Measurements from ENCODE around the gene S100A6. TPM values are rescaled to one million over a fixed set of nuclear protein-coding genes. Genes with fewer than 3 reads are reported as not detected.

The S100A6 gene
- total RNA-seq, 1 donor from 2014 or later, result 754 TPM

DNA sequence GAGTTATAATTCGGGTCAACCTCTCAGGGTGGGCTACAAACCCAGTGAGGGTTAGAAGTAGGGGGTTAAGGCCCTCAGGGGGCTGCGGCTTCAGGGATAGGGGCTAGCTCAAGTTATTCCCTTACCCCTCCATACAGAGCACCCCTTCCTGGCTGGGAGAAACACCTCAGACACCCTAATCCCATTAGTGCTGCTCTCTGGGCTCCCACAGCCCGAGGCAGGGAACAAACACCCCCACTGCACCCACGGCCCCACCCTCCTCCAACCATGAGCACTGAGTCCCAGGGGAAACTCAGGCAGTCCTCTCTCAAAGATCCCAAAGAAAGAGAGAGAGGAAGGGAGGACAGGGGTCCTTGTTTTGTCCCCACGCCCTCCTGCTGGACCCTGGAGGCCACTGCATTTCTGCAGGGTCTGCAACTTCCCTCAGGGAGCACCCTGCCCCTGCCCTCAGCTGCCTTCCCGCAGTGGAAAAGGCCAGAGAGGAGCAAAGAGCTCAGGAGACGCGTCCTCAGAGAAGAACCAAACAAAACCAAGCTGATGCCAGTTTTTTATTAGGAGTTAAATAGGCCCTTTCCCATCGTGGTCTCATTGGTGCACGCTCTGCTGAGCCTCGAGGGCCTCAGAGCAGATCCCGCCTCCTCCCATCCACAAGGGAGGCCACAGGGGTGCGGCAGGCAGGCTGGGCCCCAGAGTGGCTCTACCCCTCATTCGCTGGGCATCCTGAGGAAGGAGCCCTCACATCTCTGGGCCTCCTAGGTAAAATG, 11.2 kb upstream of the S100A6 start:
- TF ChIP-seq, protein P1, sequence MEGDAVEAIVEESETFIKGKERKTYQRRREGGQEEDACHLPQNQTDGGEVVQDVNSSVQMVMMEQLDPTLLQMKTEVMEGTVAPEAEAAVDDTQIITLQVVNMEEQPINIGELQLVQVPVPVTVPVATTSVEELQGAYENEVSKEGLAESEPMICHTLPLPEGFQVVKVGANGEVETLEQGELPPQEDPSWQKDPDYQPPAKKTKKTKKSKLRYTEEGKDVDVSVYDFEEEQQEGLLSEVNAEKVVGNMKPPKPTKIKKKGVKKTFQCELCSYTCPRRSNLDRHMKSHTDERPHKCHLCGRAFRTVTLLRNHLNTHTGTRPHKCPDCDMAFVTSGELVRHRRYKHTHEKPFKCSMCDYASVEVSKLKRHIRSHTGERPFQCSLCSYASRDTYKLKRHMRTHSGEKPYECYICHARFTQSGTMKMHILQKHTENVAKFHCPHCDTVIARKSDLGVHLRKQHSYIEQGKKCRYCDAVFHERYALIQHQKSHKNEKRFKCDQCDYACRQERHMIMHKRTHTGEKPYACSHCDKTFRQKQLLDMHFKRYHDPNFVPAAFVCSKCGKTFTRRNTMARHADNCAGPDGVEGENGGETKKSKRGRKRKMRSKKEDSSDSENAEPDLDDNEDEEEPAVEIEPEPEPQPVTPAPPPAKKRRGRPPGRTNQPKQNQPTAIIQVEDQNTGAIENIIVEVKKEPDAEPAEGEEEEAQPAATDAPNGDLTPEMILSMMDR (IDR thresholded peaks at IDR 0.05; ENCODE audit: insufficient read depth, low read length, poor library complexity, severe bottlenecking), result no peak
- no peak overlapping the region for H3K4me3 ChIP-seq (ENCODE audit: low read depth, low read length)
- no peaks in the 10 kb centered on the region for H3K36me3 ChIP-seq (ENCODE audit: control insufficient read depth, insufficient read depth, low read length)
- H3K27me3 ChIP-seq (ENCODE audit: control insufficient read depth, insufficient read depth, low read length), result no peaks in the 10 kb centered on the region
- DNase-seq (ENCODE audit: low read depth), result no peak

DNA sequence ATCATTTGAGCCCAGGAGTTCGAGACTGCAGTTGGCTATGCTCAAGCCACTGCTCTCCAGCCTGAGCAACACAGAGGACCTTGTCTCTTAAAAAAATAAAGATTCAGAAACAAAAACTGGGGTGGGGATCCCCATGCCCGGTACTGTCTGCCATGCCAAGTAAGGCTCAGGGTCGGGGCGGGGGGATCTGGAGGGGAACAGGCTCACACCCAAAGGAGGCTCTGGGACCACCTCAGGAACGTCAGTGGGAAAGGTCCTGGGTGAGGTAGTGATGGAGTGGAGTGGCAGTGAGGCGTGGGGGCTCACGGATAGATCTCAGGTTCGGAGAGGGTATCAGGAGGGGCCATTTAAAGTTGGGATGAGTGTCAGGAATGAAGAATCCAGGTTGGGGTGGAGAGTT, 10.6 kb upstream of the S100A6 start:
- TF ChIP-seq, protein P1 (IDR thresholded peaks at IDR 0.05; ENCODE audit: insufficient read depth, low read length, poor library complexity, severe bottlenecking), result no peak
- Histone ChIP-seq H3K36me3 (ENCODE audit: control insufficient read depth, insufficient read depth, low read length) (no peaks in the 10 kb centered on the region), H3K27me3 (ENCODE audit: control insufficient read depth, insufficient read depth, low read length) (no peaks in the 10 kb centered on the region), H3K4me3 (ENCODE audit: low read depth, low read length) (no peak overlapping the region)
- no peak for DNase-seq (ENCODE audit: low read depth)

GRCh38 chr1:153545067-153546055, 9.6 kb upstream of the S100A6 start, which contains the start of gene S100A4:
TSS of gene S100A4 (minus strand) at chr1:153545806. CDS start at chr1:153544794, 1,012 bp downstream.
- peak; percentile 79 for DNase-seq (ENCODE audit: low read depth)
- H3K4me3 ChIP-seq (ENCODE audit: low read depth, low read length), result no peak within 1 kb of the TSS
- TF ChIP-seq, protein P1 (IDR thresholded peaks at IDR 0.05; ENCODE audit: insufficient read depth, low read length, poor library complexity, severe bottlenecking), result no peak
- no peaks in the 10 kb centered on the region for H3K27me3 ChIP-seq (ENCODE audit: control insufficient read depth, insufficient read depth, low read length)
- H3K36me3 ChIP-seq (ENCODE audit: control insufficient read depth, insufficient read depth, low read length), result no peaks in the 10 kb centered on the region

DNA sequence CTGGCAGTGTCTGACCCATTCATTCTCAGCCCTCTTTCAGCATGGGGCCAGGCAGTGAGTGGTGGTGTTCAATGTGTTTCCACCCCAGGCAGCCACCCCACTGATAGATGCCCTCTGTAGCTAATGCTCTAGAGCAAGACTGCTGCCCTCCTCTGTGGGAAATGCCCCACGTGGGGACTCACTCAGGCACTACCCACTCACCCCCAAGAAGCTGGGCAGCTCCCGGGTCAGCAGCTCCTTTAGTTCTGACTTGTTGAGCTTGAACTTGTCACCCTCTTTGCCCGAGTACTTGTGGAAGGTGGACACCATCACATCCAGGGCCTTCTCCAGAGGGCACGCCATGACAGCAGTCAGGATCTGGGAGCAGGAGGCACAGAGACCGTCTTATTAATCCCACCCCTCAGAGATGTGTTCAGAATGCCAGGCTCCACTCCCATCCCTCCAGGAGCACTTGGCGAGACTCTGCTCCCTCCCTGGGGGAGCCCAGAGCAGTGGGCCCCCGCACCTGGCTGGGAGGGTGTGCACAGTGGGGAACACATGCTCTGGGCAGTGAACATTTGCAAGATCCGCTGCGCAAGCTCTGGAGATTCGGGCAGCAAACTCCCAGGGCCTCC, 8.8 kb upstream of the S100A6 start:
- Histone ChIP-seq H3K36me3 (ENCODE audit: control insufficient read depth, insufficient read depth, low read length) (no peaks in the 10 kb centered on the region), H3K27me3 (ENCODE audit: control insufficient read depth, insufficient read depth, low read length) (no peaks in the 10 kb centered on the region), H3K4me3 (ENCODE audit: low read depth, low read length) (no peak overlapping the region)
- no peak for DNase-seq (ENCODE audit: low read depth)
- TF ChIP-seq, protein P1 (IDR thresholded peaks at IDR 0.05; ENCODE audit: insufficient read depth, low read length, poor library complexity, severe bottlenecking), result no peak

DNA sequence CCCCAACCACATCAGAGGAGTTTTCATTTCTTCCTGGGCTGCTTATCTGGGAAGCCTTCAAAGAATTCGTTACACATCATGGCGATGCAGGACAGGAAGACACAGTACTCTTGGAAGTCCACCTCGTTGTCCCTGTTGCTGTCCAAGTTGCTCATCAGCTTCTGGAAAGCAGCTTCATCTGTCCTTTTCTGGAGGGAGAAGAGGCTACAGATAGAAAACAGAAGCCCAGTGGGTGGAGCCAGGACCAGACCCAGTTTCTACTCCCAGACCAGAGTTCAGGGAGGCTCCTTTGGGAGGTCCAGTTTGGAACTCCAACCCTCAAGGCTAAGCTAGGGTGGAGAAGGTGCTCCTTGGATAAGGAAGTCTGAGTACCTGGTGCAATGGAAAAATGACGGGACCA, 7.9 kb upstream of the S100A6 start:
- DNase-seq (ENCODE audit: low read depth), result no peak
- Histone ChIP-seq H3K36me3 (ENCODE audit: control insufficient read depth, insufficient read depth, low read length) (no peaks in the 10 kb centered on the region), H3K27me3 (ENCODE audit: control insufficient read depth, insufficient read depth, low read length) (no peaks in the 10 kb centered on the region), H3K4me3 (ENCODE audit: low read depth, low read length) (no peak overlapping the region)
- TF ChIP-seq, protein P1 (IDR thresholded peaks at IDR 0.05; ENCODE audit: insufficient read depth, low read length, poor library complexity, severe bottlenecking), result no peak

Data from kidney epithelial cell (primary cell).